ENCODE results near the gene B9D2. TPM values are rescaled to one million over a fixed set of nuclear protein-coding genes. Genes with fewer than 3 reads are reported as not detected.

The B9D2 gene
- total and polyA plus RNA-seq, 10 donors = 7.5 to 11.9 (median 8.7) TPM

DNA sequence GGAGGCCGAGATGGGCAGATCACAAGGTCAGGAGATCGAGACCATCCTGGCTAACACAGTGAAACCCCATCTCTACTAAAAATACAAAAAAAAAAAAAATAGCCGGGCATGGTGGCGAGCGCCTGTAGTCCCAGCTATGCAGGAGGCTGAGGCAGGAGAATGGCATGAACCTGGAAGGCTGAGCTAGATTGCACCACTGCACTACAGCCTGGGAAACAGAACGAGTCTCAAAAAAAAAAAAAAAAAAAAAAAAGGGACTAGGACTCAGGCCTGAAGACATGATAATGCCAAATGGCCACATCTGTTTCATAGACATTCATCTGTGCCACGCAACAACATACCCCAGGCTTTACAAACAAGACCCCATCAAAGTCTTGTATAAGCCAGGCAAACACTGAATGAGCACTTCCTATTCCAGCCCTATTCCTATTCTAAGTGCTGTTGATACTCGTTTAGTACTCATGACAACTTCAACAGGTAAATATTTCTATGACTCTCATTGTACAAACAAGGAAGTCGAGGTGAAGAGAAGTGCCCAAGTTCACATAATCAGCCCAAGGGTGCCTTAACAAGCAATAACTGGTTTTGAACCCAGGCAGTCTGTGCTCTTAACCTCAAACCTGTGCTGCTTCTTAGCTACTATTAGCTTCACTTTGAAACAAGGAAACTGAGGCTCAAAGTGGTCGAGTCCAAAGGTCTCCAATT, 1.7 kb downstream of the B9D2 start:
- Histone ChIP-seq H3K36me3 (peaks cover 0 to 9% (median 0%) of the 10 kb centered on the region in 6 donors), H3K27ac (peak overlapping the region in 4 of 8 donors; percentile 1 to 99 (median 59)), H3K4me3 (no peak overlapping the region), H3K4me1 (peaks cover 12 to 75% (median 43%) of the 10 kb centered on the region in 6 donors), H3K9me3 (no peaks in the 10 kb centered on the region), H3K27me3 (replicated peaks in 1 of 7) (no peaks in the 10 kb centered on the region)
- no peak for DNase-seq
- 84 to 87% (median 84%) methylated on average over 8 to 10 of the region's 10 CpGs for WGBS, 5 donors
- intact Hi-C loops (cut with DNase I; ENCODE audit: low total_unique reads) = no loop called here
- TF ChIP-seq POLR2A (IDR thresholded peaks at IDR 0.05) (no peak), POLR2AphosphoS5 (IDR thresholded peaks at IDR 0.05) (no peak)
- TF ChIP-seq, protein P1, sequence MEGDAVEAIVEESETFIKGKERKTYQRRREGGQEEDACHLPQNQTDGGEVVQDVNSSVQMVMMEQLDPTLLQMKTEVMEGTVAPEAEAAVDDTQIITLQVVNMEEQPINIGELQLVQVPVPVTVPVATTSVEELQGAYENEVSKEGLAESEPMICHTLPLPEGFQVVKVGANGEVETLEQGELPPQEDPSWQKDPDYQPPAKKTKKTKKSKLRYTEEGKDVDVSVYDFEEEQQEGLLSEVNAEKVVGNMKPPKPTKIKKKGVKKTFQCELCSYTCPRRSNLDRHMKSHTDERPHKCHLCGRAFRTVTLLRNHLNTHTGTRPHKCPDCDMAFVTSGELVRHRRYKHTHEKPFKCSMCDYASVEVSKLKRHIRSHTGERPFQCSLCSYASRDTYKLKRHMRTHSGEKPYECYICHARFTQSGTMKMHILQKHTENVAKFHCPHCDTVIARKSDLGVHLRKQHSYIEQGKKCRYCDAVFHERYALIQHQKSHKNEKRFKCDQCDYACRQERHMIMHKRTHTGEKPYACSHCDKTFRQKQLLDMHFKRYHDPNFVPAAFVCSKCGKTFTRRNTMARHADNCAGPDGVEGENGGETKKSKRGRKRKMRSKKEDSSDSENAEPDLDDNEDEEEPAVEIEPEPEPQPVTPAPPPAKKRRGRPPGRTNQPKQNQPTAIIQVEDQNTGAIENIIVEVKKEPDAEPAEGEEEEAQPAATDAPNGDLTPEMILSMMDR (IDR thresholded peaks at IDR 0.05 in 8 of 11, conservative IDR thresholded peaks at IDR 0.05 in 3 of 11) = no peak

DNA sequence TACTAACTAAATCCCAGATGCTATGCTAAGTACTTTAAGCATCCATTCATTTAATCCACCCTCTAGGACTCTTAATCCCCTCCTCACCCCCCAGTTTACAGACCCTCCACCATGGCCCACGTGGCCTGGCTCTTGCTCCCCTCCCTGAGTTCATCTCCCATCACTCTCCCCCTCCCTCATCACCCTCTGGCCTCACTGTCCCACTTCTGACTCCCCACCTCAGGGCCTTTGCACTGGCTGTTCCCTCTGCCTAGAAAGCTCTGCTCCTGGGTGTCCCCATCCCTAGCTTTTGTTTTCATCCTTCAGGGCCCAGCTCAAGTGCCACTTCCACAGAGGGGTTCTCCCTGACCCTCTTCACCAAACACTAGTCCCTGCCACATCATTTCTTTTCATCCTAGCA, 4.2 kb downstream of the B9D2 start:
- no peak for DNase-seq
- no peak overlapping the region for H3K4me3 ChIP-seq
- TF ChIP-seq, protein P1 (IDR thresholded peaks at IDR 0.05 in 8 of 11, conservative IDR thresholded peaks at IDR 0.05 in 3 of 11) = no peak
- TF ChIP-seq POLR2AphosphoS5 (IDR thresholded peaks at IDR 0.05) (no peak), POLR2A (IDR thresholded peaks at IDR 0.05) (no peak)
- H3K9me3 ChIP-seq = no peaks in the 10 kb centered on the region
- H3K27me3 ChIP-seq (replicated peaks in 1 of 7) = no peaks in the 10 kb centered on the region
- no peak overlapping the region for H3K27ac ChIP-seq
- WGBS, 5 donors = 75 to 93% (median 88%) methylated on average over 1 of the region's 1 CpG
- peaks cover 0 to 9% (median 0%) of the 10 kb centered on the region in 6 donors for H3K36me3 ChIP-seq
- intact Hi-C loops (cut with DNase I; ENCODE audit: low total_unique reads) = loop anchor here (5.0 kb wide), 1 partner anchor 37 kb away; no protein-coding TSS in a partner anchor
- H3K4me1 ChIP-seq = peaks cover 28 to 75% (median 54%) of the 10 kb centered on the region in 6 donors

DNA sequence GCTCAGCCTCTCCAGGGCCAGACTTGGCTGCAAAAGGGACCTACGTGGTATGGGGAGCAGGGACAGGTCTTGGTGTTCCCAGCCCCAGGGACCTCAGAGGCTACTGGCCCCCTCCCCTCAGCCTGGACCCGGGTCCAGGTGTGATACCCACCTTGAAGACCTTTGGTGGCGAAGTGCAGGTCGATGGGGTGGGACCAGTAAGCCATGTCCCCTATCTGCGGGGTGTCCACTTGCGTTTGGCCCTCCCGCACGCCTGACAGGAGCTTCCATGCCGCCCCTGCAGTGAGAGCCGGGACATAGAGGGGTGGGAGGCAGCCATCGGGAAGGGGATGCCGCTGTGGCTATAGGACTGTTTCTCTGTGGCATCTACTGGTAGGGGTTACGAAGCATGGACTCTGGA, 6.2 kb downstream of the B9D2 start:
- intact Hi-C loops (cut with DNase I; ENCODE audit: low total_unique reads) = loop anchor here (5.0 kb wide), 1 partner anchor 35 kb away; no protein-coding TSS in a partner anchor
- H3K4me3 ChIP-seq = no peak overlapping the region
- 88 to 95% (median 92%) methylated on average over 12 to 13 of the region's 13 CpGs for WGBS, 5 donors
- peak overlapping the region in 6 of 8 donors; percentile 29 to 98 (median 58) for H3K27ac ChIP-seq
- H3K4me1 ChIP-seq = peaks cover 27 to 68% (median 52%) of the 10 kb centered on the region in 6 donors
- DNase-seq = no peak
- peaks cover 0 to 9% (median 0%) of the 10 kb centered on the region in 6 donors for H3K36me3 ChIP-seq
- TF ChIP-seq POLR2AphosphoS5 (IDR thresholded peaks at IDR 0.05) (peak in 1 of 3 donors; percentile 31), POLR2A (IDR thresholded peaks at IDR 0.05) (no peak)
- H3K27me3 ChIP-seq (replicated peaks in 1 of 7) = no peaks in the 10 kb centered on the region
- H3K9me3 ChIP-seq = no peaks in the 10 kb centered on the region

DNA sequence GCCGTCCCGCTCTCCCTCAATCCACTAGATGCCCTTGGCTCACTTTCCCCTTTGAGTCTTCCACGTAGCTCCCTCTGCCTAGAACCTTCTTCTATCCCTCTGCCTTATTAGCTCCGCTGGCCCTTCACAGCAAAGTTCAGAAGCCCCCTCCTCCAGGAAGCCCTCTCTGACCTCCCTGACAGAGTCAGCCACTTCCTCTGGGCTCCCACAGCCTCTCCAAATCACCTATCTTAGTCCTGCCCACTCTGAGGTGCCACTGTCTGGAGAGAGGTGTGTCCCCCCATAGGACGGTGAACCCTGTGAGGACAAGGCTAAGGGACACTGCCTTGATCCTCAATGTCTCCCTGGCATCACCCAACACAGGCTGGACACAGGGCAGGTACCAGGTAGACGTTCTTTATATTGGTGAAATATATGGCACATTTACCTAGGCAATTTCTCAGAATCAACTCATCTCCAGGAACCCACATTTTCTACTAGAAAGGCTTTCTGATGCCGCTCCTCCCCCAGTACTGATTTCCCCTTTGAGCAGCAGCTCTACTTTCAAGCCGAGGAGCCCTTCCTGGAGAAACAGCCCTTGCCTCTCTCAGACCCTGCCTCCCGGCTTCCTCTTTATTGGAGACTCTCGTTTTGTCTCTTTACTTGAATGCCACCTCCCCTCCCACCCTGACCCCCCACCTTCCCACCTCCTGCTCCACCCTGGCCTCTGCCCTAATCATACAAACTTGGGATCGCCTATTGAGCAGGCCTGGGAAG, 6.8 kb downstream of the B9D2 start:
- H3K9me3 ChIP-seq = no peaks in the 10 kb centered on the region
- peaks cover 0 to 9% (median 0%) of the 10 kb centered on the region in 6 donors for H3K36me3 ChIP-seq
- peak overlapping the region in 7 of 8 donors; percentile 29 to 98 (median 63) for H3K27ac ChIP-seq
- DNase-seq = no peak
- H3K4me1 ChIP-seq = peaks cover 23 to 68% (median 47%) of the 10 kb centered on the region in 6 donors
- no peak overlapping the region for H3K4me3 ChIP-seq
- WGBS, 5 donors = 54 to 67% (median 59%) methylated on average over 11 of the region's 11 CpGs
- intact Hi-C loops (cut with DNase I; ENCODE audit: low total_unique reads) = loop anchor here (5.0 kb wide), 1 partner anchor 35 kb away; no protein-coding TSS in a partner anchor
- H3K27me3 ChIP-seq (replicated peaks in 1 of 7) = no peaks in the 10 kb centered on the region
- no peak for TF ChIP-seq POLR2A (IDR thresholded peaks at IDR 0.05)
- TF ChIP-seq, protein P1 (IDR thresholded peaks at IDR 0.05 in 8 of 11, conservative IDR thresholded peaks at IDR 0.05 in 3 of 11) = no peak
- TF ChIP-seq POLR2AphosphoS5 (IDR thresholded peaks at IDR 0.05) = no peak

All from spleen (tissue), 11 donors.